Lung (tissue), 12 donors: Measurements from ENCODE around the gene MSMP. TPM values are rescaled to one million over a fixed set of nuclear protein-coding genes. Genes with fewer than 3 reads are reported as not detected.

Experiments
- ATAC-seq: fragments of 200-7000 bp; cut with Tn5 transposase; one replicate; pipeline ENCODE4 v1.9.1; 2020; ENCODE audit warnings: moderate number of reproducible peaks; ENCODE audit not compliant: insufficient read depth, low FRiP score
- DNase-seq, 3 donors: peaks; one replicate each; pipeline ENCODE4 v3.0.0-alpha.2; 2013 to 2017
- H3K27ac ChIP-seq, 2 donors: one replicate each; pipeline ENCODE4 v1.5.1; 2013; ENCODE audit warnings: mild to moderate bottlenecking in 2 of 2, moderate library complexity in 2 of 2, control low read depth in 1 of 2, inconsistent platforms in 1 of 2, low read depth in 1 of 2, low read length in 1 of 2
- H3K27me3 ChIP-seq, 3 donors: one replicate each; pipeline ENCODE4 v1.5.1; 2013; ENCODE audit warnings: low read length in 2 of 3; ENCODE audit not compliant: control insufficient read depth in 3 of 3, insufficient read depth in 3 of 3
- H3K36me3 ChIP-seq, 4 donors: one replicate each; pipeline ENCODE4 v1.5.1; 2013; ENCODE audit warnings: low read length in 4 of 4, mild to moderate bottlenecking in 1 of 4, moderate library complexity in 1 of 4; ENCODE audit not compliant: control insufficient read depth in 4 of 4, insufficient read depth in 4 of 4
- H3K4me1 ChIP-seq, 5 donors: one replicate each; pipeline ENCODE4 v1.5.1; 2013; ENCODE audit warnings: low read length in 5 of 5, mild to moderate bottlenecking in 2 of 5, moderate library complexity in 1 of 5; ENCODE audit not compliant: control insufficient read depth in 5 of 5, insufficient read depth in 5 of 5
- H3K4me3 ChIP-seq: one replicate; pipeline ENCODE4 v1.5.1; 2013; ENCODE audit warnings: mild to moderate bottlenecking, control low read depth, moderate library complexity
- H3K9ac ChIP-seq, 2 donors: one replicate each; pipeline ENCODE4 v1.5.1; 2013; ENCODE audit warnings: low read length in 2 of 2, control low read depth in 1 of 2; ENCODE audit not compliant: insufficient read depth in 1 of 2
- H3K9me3 ChIP-seq, 4 donors: one replicate each; pipeline ENCODE4 v1.5.1; 2013; ENCODE audit warnings: low read length in 3 of 4, mild to moderate bottlenecking in 1 of 4, moderate library complexity in 1 of 4; ENCODE audit not compliant: control insufficient read depth in 4 of 4, insufficient read depth in 3 of 4
- CTCF ChIP-seq: IDR thresholded peaks from 2 replicates; pipeline ENCODE4 v1.5.1; 2012; ENCODE audit warnings: mild to moderate bottlenecking; ENCODE audit errors: control extremely low read depth, extremely low read depth
- WGBS, 2 donors: extraction: QIAGEN DNeasy Blood & Tissue Kit; methylation state at CpG; one replicate each; pipeline ENCODE4 v1.1.7; 2013; 5-methylcytosine and 5-hydroxymethylcytosine counted together
- polyA plus RNA-seq, 2 donors: library from polyadenylated mRNA; stranded (reverse); fragments of 200-250 nt; gene quantifications; one replicate each; pipeline ENCODE4 v1.2.1, GENCODE V29; 2013
- total RNA-seq, 2 donors: library from RNA; depleted of rRNA in 1 of 2; stranded (reverse); fragments of >200 nt in 1 of 2; gene quantifications; one replicate each; pipeline ENCODE4 v1.2.1, GENCODE V29; 2014 to 2021
- donor health status: control.
- donor health status: control.
- donor health status: Bipolar disorder and iron deficiency.
- donor health status: healthy.
- donor health status: DM: yes; HTN: yes; CAD: no.

Gene MSMP
- total and polyA plus RNA-seq, 4 donors, result 0.62 to 1.6 (median 1.2) TPM; not detected in 1

GRCh38 chr9:35748858-35749514 lies 5.1 kb downstream of the MSMP start, which contains the start of the genes GBA2 and RGP1:
Gene GBA2, minus strand, starts transcription at chr9:35749228. Its CDS starts 524 bp downstream, at chr9:35748704.
Gene RGP1, plus strand, starts transcription at chr9:35749287. Its CDS starts 469 bp downstream, at chr9:35749756.
- ATAC-seq (peak; percentile 93), DNase-seq (peak; percentile 77 to 81 (median 77))
- H3K27ac ChIP-seq, result peak within 1 kb of the TSS; percentile 94 to 99
- peak within 1 kb of the TSS; percentile 96 for H3K4me3 ChIP-seq
- no peak for TF ChIP-seq CTCF
- H3K9ac ChIP-seq, result peak within 1 kb of the TSS; percentile 76 to 92
- peaks cover 10 to 40% (median 36%) of the 10 kb centered on the region in 4 donors for H3K36me3 ChIP-seq
- no peaks in the 10 kb centered on the region for H3K27me3 ChIP-seq
- peaks cover 2 to 34% (median 26%) of the 10 kb centered on the region in 5 donors for H3K4me1 ChIP-seq
- H3K9me3 ChIP-seq, result no peaks in the 10 kb centered on the region
- WGBS, 2 donors, result 0 to 1% methylated on average over 33 to 69 of the region's 69 CpGs

GRCh38 chr9:35748242-35748857 lies 5.7 kb downstream of the MSMP start:
- no peak for TF ChIP-seq CTCF
- peaks cover 2 to 34% (median 26%) of the 10 kb centered on the region in 5 donors for H3K4me1 ChIP-seq
- WGBS, 2 donors, result 0% methylated on average over 24 of the region's 24 CpGs
- peak overlapping the region; percentile 94 to 99 for H3K27ac ChIP-seq
- H3K4me3 ChIP-seq, result peak overlapping the region; percentile 96
- H3K9me3 ChIP-seq, result no peaks in the 10 kb centered on the region
- ATAC-seq (no peak), DNase-seq (no peak)
- H3K9ac ChIP-seq, result peak overlapping the region; percentile 76 to 92
- H3K27me3 ChIP-seq, result no peaks in the 10 kb centered on the region
- peaks cover 12 to 40% (median 35%) of the 10 kb centered on the region in 4 donors for H3K36me3 ChIP-seq

- H3K9me3 ChIP-seq, result no peaks in the 10 kb centered on the region
- DNase-seq (no peak), ATAC-seq (no peak)
- no peak overlapping the region for H3K27ac ChIP-seq
- whole genome bisulfite sequencing, 2 donors, result 44 to 62% methylated on average over 3 of the region's 3 CpGs
- no peaks in the 10 kb centered on the region for H3K27me3 ChIP-seq
- peaks cover 14 to 39% (median 24%) of the 10 kb centered on the region in 4 donors for H3K36me3 ChIP-seq
- no peak for TF ChIP-seq CTCF
- H3K4me3 ChIP-seq, result peak overlapping the region; percentile 8
- H3K9ac ChIP-seq, result peak overlapping the region in 1 of 2 donors; percentile 92
- H3K4me1 ChIP-seq, result peaks cover 2 to 34% (median 26%) of the 10 kb centered on the region in 5 donors
These were observed 7.5 kb downstream of the MSMP start for GRCh38 chr9:35746583-35746982.
